Heart left ventricle (tissue), 16 donors: Measurements from ENCODE around the gene FHL2. TPM values are rescaled to one million over a fixed set of nuclear protein-coding genes. Genes with fewer than 3 reads are reported as not detected.

Experiments
- ATAC-seq, 4 donors: fragments of 200-7000 bp; cut with Tn5 transposase; one replicate each; pipeline ENCODE4 v1.9.1; 2020 to 2022; ENCODE audit warnings: moderate library complexity in 4 of 4, mild to moderate bottlenecking in 3 of 4, moderate number of reproducible peaks in 1 of 4
- DNase-seq, 5 donors: peaks; one replicate each; pipeline ENCODE4 v3.0.0-alpha.2; 2020
- H3K27ac ChIP-seq, 12 donors: fragments of 200-600 bp; sonication (generic) in 4 of 12; one replicate each; pipeline versions ENCODE4 v1.5.0 to v1.8.0; 2016 to 2022; ENCODE audit warnings: mild to moderate bottlenecking in 2 of 12
- H3K27me3 ChIP-seq, 9 donors: fragments of 200-600 bp; sonication (generic) in 2 of 9; one replicate each; pipeline versions ENCODE4 v1.5.1 to v1.8.0; 2016 to 2022; ENCODE audit warnings: mild to moderate bottlenecking in 3 of 9
- H3K36me3 ChIP-seq, 9 donors: fragments of 200-600 bp; sonication (generic) in 2 of 9; one replicate each; pipeline versions ENCODE4 v1.5.0 to v1.8.0; 2018 to 2022; ENCODE audit warnings: mild to moderate bottlenecking in 2 of 9
- H3K4me1 ChIP-seq, 12 donors: fragments of 200-600 bp; sonication (generic) in 4 of 12; one replicate each; pipeline versions ENCODE4 v1.5.0 to v1.8.0; 2016 to 2022; ENCODE audit warnings: mild to moderate bottlenecking in 3 of 12
- H3K4me3 ChIP-seq, 12 donors: fragments of 200-600 bp; sonication (generic) in 4 of 12; one replicate each; pipeline versions ENCODE4 v1.5.0 to v1.8.0; 2017 to 2022; ENCODE audit warnings: mild to moderate bottlenecking in 9 of 12, moderate library complexity in 4 of 12
- H3K9me3 ChIP-seq, 12 donors: fragments of 200-600 bp; sonication (generic) in 4 of 12; one replicate each; pipeline versions ENCODE4 v1.5.0 to v1.8.0; 2016 to 2022; ENCODE audit warnings: mild to moderate bottlenecking in 1 of 12
- POLR2A ChIP-seq, 2 donors: fragments of 450-650 bp; IDR thresholded peaks; one replicate each; pipeline ENCODE4 v1.6.1; 2017; ENCODE audit warnings: antibody characterized with exemption in 2 of 2, mild to moderate bottlenecking in 2 of 2, moderate library complexity in 2 of 2
- intact Hi-C, 10 donors: fragments of 100-400 bp; cut with DNase I; formaldehyde crosslinking; loops; one replicate each; pipeline versions ENCODE4 v1.11.1 to v1.14.2; 2022
- polyA plus RNA-seq, 2 donors: library from polyadenylated mRNA; stranded (reverse); fragments of 200-250 nt; gene quantifications; one replicate each; pipeline ENCODE4 v1.2.3, GENCODE V29; 2013
- total RNA-seq, 9 donors: library from RNA; depleted of rRNA in 2 of 9; stranded (reverse); fragments of >200 nt in 2 of 9; fragmentation: NEBNext Ultra II Directional in 3 of 9; extraction: Animal tissue kit (Norgen Biotek cat#: 25700) in 3 of 9; gene quantifications; one replicate each; pipeline versions ENCODE4 v1.1.0 to v1.2.4, GENCODE V29; 2016 to 2023
- TF ChIP-seq, protein P1 (sequence below), 12 donors: fragments of 200-600 bp; sonication (generic) in 4 of 12; IDR thresholded peaks; one replicate each; pipeline versions ENCODE4 v1.5.0 to v1.8.0; 2018 to 2022; ENCODE audit warnings: antibody characterized with exemption in 12 of 12, mild to moderate bottlenecking in 5 of 12
- donor health status: ischemic (EF 13 %, LVEDD 7.1; RV severe dilation, severe dysfunction).
- donor health status: healthy with polysubstance abuse.
- donor health status: DM: no; HTN: yes; CAD: no.
- donor health status: DM: no; HTN: no; CAD: no.
- donor health status: ischemic (EF 25% LVEDD 6.9; RV normal size, moderate dysfunction).
- donor health status: ischemic (EF 25% LVEDD 5.7; RV mildly dilated, moderate dysfunction).
- donor health status: healthy.
- donor health status: DM: yes; HTN: yes; CAD: no.
- donor health status: ischemic (EF 35%, LVEDD 5.7; RV mildly dilated, moderate dysfunction).
- donor health status: nonischemic (EF 11% LVEDD 7.7; RV severe dilation, severe dysfunction).
- donor health status: DM: yes; HTN: yes; CAD: no.
- donor health status: PGD.
- donor health status: ischemic (EF 29% LVEDD 5.4; RV normal size, mild dysfunction).
- donor health status: nonischemic (EF 23%, LVEDD 6.1; RV moderate dilation, normal function).

The FHL2 gene
- total and polyA plus RNA-seq, 11 donors: 649 to 4,692 (median 1,165) TPM

DNA sequence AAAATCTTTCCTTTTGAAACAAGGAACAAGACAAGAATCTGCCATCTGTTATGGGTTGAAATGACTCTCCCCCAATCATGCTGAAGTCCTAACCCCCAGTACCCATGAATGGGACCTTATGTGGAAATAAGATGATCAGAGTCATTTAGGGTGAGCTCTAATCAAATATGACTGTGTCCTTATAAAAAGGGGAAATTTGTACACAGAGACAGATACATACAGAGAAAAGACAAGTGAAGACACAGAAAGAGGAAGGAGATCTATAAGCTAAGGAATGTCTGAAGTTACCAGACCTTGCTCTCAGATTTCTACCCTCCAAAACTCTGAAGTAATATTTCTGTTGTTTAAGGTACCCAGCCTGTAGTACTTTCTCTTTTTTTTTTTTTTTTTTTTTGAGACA lies 85.0 kb downstream of the FHL2 start:
- DNase-seq: no peak
- H3K27ac ChIP-seq: no peak overlapping the region
- TF ChIP-seq POLR2A (IDR thresholded peaks at IDR 0.05): no peak
- TF ChIP-seq, protein P1, sequence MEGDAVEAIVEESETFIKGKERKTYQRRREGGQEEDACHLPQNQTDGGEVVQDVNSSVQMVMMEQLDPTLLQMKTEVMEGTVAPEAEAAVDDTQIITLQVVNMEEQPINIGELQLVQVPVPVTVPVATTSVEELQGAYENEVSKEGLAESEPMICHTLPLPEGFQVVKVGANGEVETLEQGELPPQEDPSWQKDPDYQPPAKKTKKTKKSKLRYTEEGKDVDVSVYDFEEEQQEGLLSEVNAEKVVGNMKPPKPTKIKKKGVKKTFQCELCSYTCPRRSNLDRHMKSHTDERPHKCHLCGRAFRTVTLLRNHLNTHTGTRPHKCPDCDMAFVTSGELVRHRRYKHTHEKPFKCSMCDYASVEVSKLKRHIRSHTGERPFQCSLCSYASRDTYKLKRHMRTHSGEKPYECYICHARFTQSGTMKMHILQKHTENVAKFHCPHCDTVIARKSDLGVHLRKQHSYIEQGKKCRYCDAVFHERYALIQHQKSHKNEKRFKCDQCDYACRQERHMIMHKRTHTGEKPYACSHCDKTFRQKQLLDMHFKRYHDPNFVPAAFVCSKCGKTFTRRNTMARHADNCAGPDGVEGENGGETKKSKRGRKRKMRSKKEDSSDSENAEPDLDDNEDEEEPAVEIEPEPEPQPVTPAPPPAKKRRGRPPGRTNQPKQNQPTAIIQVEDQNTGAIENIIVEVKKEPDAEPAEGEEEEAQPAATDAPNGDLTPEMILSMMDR (IDR thresholded peaks at IDR 0.05): no peak
- intact Hi-C loops: no loop called here
- H3K4me3 ChIP-seq: no peak overlapping the region
- H3K36me3 ChIP-seq: no peaks in the 10 kb centered on the region
- H3K4me1 ChIP-seq: peaks cover 0 to 20% (median 0%) of the 10 kb centered on the region in 12 donors
- H3K9me3 ChIP-seq: no peaks in the 10 kb centered on the region
- no peak for ATAC-seq
- no peaks in the 10 kb centered on the region for H3K27me3 ChIP-seq

Other genes starting within 250 kb of the FHL2 start
- gene GPR45, start 157.3 kb downstream of the FHL2 start, total RNA-seq: not detected
- gene GPR45, start 157.3 kb downstream of the FHL2 start, polyA plus RNA-seq: not detected
- gene TGFBRAP1, start 69.3 kb downstream of the FHL2 start, total RNA-seq: 10 to 100 TPM in 7 of 9 donors, 1 to 10 TPM in 2; 7.6 to 20.0 (median 13.1) TPM
- gene TGFBRAP1, start 69.3 kb downstream of the FHL2 start, polyA plus RNA-seq: 1 to 10 TPM; 1.8 to 8.2 TPM
- 10 to 100 TPM; 12.1 to 21.7 (median 15.6) TPM for gene C2orf49, start 61.5 kb downstream of the FHL2 start, total RNA-seq
- 10 to 100 TPM; 14.5 to 15.7 TPM for gene C2orf49, start 61.5 kb downstream of the FHL2 start, polyA plus RNA-seq